ENCODE data around the gene MINDY1. TPM values are rescaled to one million over a fixed set of nuclear protein-coding genes. Genes with fewer than 3 reads are reported as not detected.

MINDY1 gene
- total RNA-seq, 1 donor from 2014 or later: 30.9 TPM

- H3K4me1 Mint-ChIP-seq: peaks cover 8% of the 10 kb centered on the region
- H3K36me3 Mint-ChIP-seq: peaks cover 3% of the 10 kb centered on the region
- no peaks in the 10 kb centered on the region for H3K27me3 Mint-ChIP-seq (ENCODE audit: low read depth)
- no peak for TF ChIP-seq CTCF (IDR thresholded peaks at IDR 0.05; ENCODE audit: unreplicated experiment)
- H3K4me3 Mint-ChIP-seq: no peak overlapping the region
- no peak for DNase-seq (ENCODE audit: low spot score in 2 of 2, unreplicated experiment in 2 of 2)
- no peaks in the 10 kb centered on the region for H3K9me3 Mint-ChIP-seq
- H3K27ac Mint-ChIP-seq: no peak overlapping the region
Measured at GRCh38 chr1:151043163-151043562, 36.5 kb upstream of the MINDY1 start.

- TF ChIP-seq CTCF (IDR thresholded peaks at IDR 0.05; ENCODE audit: unreplicated experiment): no peak
- Mint-ChIP-seq H3K36me3 (peaks cover 18% of the 10 kb centered on the region), H3K4me1 (peaks cover 15% of the 10 kb centered on the region), H3K9me3 (no peaks in the 10 kb centered on the region), H3K27ac (no peak overlapping the region), H3K27me3 (ENCODE audit: low read depth) (no peaks in the 10 kb centered on the region), H3K4me3 (no peak overlapping the region)
- no peak for DNase-seq (ENCODE audit: low spot score in 2 of 2, unreplicated experiment in 2 of 2)
Measured at GRCh38 chr1:151039521-151039920, 32.8 kb upstream of the MINDY1 start.

GRCh38 chr1:151037032-151037431, 30.3 kb upstream of the MINDY1 start:
- Mint-ChIP-seq H3K36me3 (peaks cover 26% of the 10 kb centered on the region), H3K27me3 (ENCODE audit: low read depth) (no peaks in the 10 kb centered on the region), H3K27ac (peak overlapping the region; percentile 8), H3K9me3 (no peaks in the 10 kb centered on the region), H3K4me3 (no peak overlapping the region), H3K4me1 (peaks cover 15% of the 10 kb centered on the region)
- no peak for DNase-seq (ENCODE audit: low spot score in 2 of 2, unreplicated experiment in 2 of 2)
- no peak for TF ChIP-seq CTCF (IDR thresholded peaks at IDR 0.05; ENCODE audit: unreplicated experiment)

GRCh38 chr1:151036356-151036755, 29.7 kb upstream of the MINDY1 start, which contains the start of gene BNIPL:
Gene BNIPL, plus strand, starts transcription at chr1:151036586. Its CDS starts 140 bp downstream, at chr1:151036726.
- Mint-ChIP-seq H3K27me3 (ENCODE audit: low read depth) (no peaks in the 10 kb centered on the region), H3K4me3 (no peak within 1 kb of the TSS), H3K36me3 (peaks cover 29% of the 10 kb centered on the region), H3K4me1 (peaks cover 15% of the 10 kb centered on the region), H3K27ac (peak within 1 kb of the TSS; percentile 75), H3K9me3 (no peaks in the 10 kb centered on the region)
- no peak for TF ChIP-seq CTCF (IDR thresholded peaks at IDR 0.05; ENCODE audit: unreplicated experiment)
- no peak for DNase-seq (ENCODE audit: low spot score in 2 of 2, unreplicated experiment in 2 of 2)

- H3K4me3 Mint-ChIP-seq: no peak overlapping the region
- H3K4me1 Mint-ChIP-seq: peaks cover 15% of the 10 kb centered on the region
- peaks cover 32% of the 10 kb centered on the region for H3K36me3 Mint-ChIP-seq
- no peaks in the 10 kb centered on the region for H3K27me3 Mint-ChIP-seq (ENCODE audit: low read depth)
- no peak overlapping the region for H3K27ac Mint-ChIP-seq
- DNase-seq (ENCODE audit: low spot score in 2 of 2, unreplicated experiment in 2 of 2): no peak
- H3K9me3 Mint-ChIP-seq: no peaks in the 10 kb centered on the region
- no peak for TF ChIP-seq CTCF (IDR thresholded peaks at IDR 0.05; ENCODE audit: unreplicated experiment)
Measured at GRCh38 chr1:151035167-151035566, 28.5 kb upstream of the MINDY1 start.

GRCh38 chr1:151032164-151032563, 25.5 kb upstream of the MINDY1 start:
- no peak for TF ChIP-seq CTCF (IDR thresholded peaks at IDR 0.05; ENCODE audit: unreplicated experiment)
- no peak for DNase-seq (ENCODE audit: low spot score in 2 of 2, unreplicated experiment in 2 of 2)
- peaks cover 40% of the 10 kb centered on the region for H3K36me3 Mint-ChIP-seq
- no peak overlapping the region for H3K27ac Mint-ChIP-seq
- peaks cover 12% of the 10 kb centered on the region for H3K4me1 Mint-ChIP-seq
- no peak overlapping the region for H3K4me3 Mint-ChIP-seq
- no peaks in the 10 kb centered on the region for H3K9me3 Mint-ChIP-seq
- H3K27me3 Mint-ChIP-seq (ENCODE audit: low read depth): no peaks in the 10 kb centered on the region
